HFF-Myc (cell line): ENCODE results near the gene GATB.

Source experiments
- DNase-seq: peaks from one replicate; pipeline ENCODE4 v3.0.0-alpha.2; 2011; ENCODE audit warnings: low read depth; ENCODE audit errors: extremely low read depth
- H3K4me3 ChIP-seq: replicated peaks from 2 replicates; pipeline ENCODE4 v1.5.1; 2011; ENCODE audit warnings: low read depth, mild to moderate bottlenecking, control low read depth, low read length
- CTCF ChIP-seq: IDR thresholded peaks from 2 replicates; pipeline ENCODE4 v1.5.1; 2012; ENCODE audit warnings: mild to moderate bottlenecking, low read depth, low read length, control low read depth; ENCODE audit errors: missing control alignments

Gene GATB

GRCh38 chr4:151673908-151674520 lies 86.8 kb downstream of the GATB start:
- DNase-seq: no peak
- no peak overlapping the region for H3K4me3 ChIP-seq
- no peak for TF ChIP-seq CTCF

- no peak for TF ChIP-seq CTCF
Measured at GRCh38 chr4:151672996-151673395, 87.8 kb downstream of the GATB start.

GRCh38 chr4:151671541-151672059 lies 89.2 kb downstream of the GATB start:
- DNase-seq: no peak
- TF ChIP-seq CTCF: no peak
- H3K4me3 ChIP-seq: no peak overlapping the region

More at GRCh38 chr4:151672996-151673395, 87.8 kb downstream of the GATB start:
- H3K4me3 ChIP-seq: no peak overlapping the region
- no peak for DNase-seq

- no peak overlapping the region for H3K4me3 ChIP-seq
- DNase-seq: no peak
- no peak for TF ChIP-seq CTCF
Measured at GRCh38 chr4:151670843-151671242, 90.0 kb downstream of the GATB start.

GRCh38 chr4:151669990-151670389 lies 90.8 kb downstream of the GATB start:
- TF ChIP-seq CTCF: no peak
- no peak for DNase-seq
- no peak overlapping the region for H3K4me3 ChIP-seq

- no peak overlapping the region for H3K4me3 ChIP-seq
- DNase-seq: no peak
- TF ChIP-seq CTCF: no peak
Measured at GRCh38 chr4:151668689-151669402, 92.0 kb downstream of the GATB start.
